ENCODE measurements around the gene CAMK2G.

- TF ChIP-seq CTCF (IDR thresholded peaks at IDR 0.05; ENCODE audit: low read length) (no peak), EZH2 (IDR thresholded peaks at IDR 0.05; ENCODE audit: borderline replicate concordance, low read length) (no peak)
These were observed 56.5 kb downstream of the CAMK2G start for GRCh38 chr10:73817826-73818225.
